Measurements from ENCODE around the gene TIE1. TPM values are rescaled to one million over a fixed set of nuclear protein-coding genes. Genes with fewer than 3 reads are reported as not detected.
A peak's percentile ranks its signal among the peaks of the same experiment; 100 is the strongest.

The TIE1 gene
- total and polyA plus RNA-seq, 9 donors, result 6.4 to 29.3 (median 11.5) TPM

- TF ChIP-seq POLR2A (IDR thresholded peaks at IDR 0.05) (no peak), CTCF (IDR thresholded peaks at IDR 0.05) (no peak), EP300 (IDR thresholded peaks at IDR 0.05) (no peak)
- 5 to 9% (median 5%) methylated on average over 29 of the region's 29 CpGs for WGBS, 3 donors
- DNase-seq, result peak in 4 of 5 donors; percentile 16 to 49 (median 39)
- Histone ChIP-seq H3K27ac (no peak overlapping the region), H3K9me3 (no peaks in the 10 kb centered on the region), H3K4me3 (no peak overlapping the region), H3K27me3 (no peaks in the 10 kb centered on the region), H3K36me3 (no peaks in the 10 kb centered on the region), H3K4me1 (ENCODE audit: insufficient read depth) (peaks cover 3% of the 10 kb centered on the region)
- intact Hi-C loops (cut with DNase I), result no loop called here
Measured at GRCh38 chr1:43270421-43271095, 30.2 kb upstream of the TIE1 start.

- peak in 2 of 5 donors; percentile 5 to 13 for DNase-seq
- H3K4me1 ChIP-seq (ENCODE audit: insufficient read depth), result peaks cover 3% of the 10 kb centered on the region
- no peak overlapping the region for H3K27ac ChIP-seq
- no peak overlapping the region for H3K4me3 ChIP-seq
- H3K36me3 ChIP-seq, result no peaks in the 10 kb centered on the region
- TF ChIP-seq CTCF (IDR thresholded peaks at IDR 0.05) (no peak), POLR2A (IDR thresholded peaks at IDR 0.05) (no peak), EP300 (IDR thresholded peaks at IDR 0.05) (no peak)
- intact Hi-C loops (cut with DNase I), result no loop called here
- no peaks in the 10 kb centered on the region for H3K9me3 ChIP-seq
- WGBS, 3 donors, result 64 to 68% (median 67%) methylated on average over 12 of the region's 12 CpGs
- no peaks in the 10 kb centered on the region for H3K27me3 ChIP-seq
Measured at GRCh38 chr1:43271186-43272118, 29.3 kb upstream of the TIE1 start.

GRCh38 chr1:43272161-43272560 lies 28.6 kb upstream of the TIE1 start:
- no peak overlapping the region for H3K27ac ChIP-seq
- no peak for TF ChIP-seq EP300 (IDR thresholded peaks at IDR 0.05)
- TF ChIP-seq CTCF (IDR thresholded peaks at IDR 0.05), result no peak
- no peak for TF ChIP-seq POLR2A (IDR thresholded peaks at IDR 0.05)
- peaks cover 3% of the 10 kb centered on the region for H3K4me1 ChIP-seq (ENCODE audit: insufficient read depth)
- DNase-seq, result peak in 2 of 5 donors; percentile 1 to 25
- intact Hi-C loops (cut with DNase I), result no loop called here
- no peaks in the 10 kb centered on the region for H3K9me3 ChIP-seq
- H3K36me3 ChIP-seq, result no peaks in the 10 kb centered on the region
- 67 to 72% (median 70%) methylated on average over 9 of the region's 9 CpGs for WGBS, 3 donors
- H3K27me3 ChIP-seq, result no peaks in the 10 kb centered on the region
- no peak overlapping the region for H3K4me3 ChIP-seq

DNA sequence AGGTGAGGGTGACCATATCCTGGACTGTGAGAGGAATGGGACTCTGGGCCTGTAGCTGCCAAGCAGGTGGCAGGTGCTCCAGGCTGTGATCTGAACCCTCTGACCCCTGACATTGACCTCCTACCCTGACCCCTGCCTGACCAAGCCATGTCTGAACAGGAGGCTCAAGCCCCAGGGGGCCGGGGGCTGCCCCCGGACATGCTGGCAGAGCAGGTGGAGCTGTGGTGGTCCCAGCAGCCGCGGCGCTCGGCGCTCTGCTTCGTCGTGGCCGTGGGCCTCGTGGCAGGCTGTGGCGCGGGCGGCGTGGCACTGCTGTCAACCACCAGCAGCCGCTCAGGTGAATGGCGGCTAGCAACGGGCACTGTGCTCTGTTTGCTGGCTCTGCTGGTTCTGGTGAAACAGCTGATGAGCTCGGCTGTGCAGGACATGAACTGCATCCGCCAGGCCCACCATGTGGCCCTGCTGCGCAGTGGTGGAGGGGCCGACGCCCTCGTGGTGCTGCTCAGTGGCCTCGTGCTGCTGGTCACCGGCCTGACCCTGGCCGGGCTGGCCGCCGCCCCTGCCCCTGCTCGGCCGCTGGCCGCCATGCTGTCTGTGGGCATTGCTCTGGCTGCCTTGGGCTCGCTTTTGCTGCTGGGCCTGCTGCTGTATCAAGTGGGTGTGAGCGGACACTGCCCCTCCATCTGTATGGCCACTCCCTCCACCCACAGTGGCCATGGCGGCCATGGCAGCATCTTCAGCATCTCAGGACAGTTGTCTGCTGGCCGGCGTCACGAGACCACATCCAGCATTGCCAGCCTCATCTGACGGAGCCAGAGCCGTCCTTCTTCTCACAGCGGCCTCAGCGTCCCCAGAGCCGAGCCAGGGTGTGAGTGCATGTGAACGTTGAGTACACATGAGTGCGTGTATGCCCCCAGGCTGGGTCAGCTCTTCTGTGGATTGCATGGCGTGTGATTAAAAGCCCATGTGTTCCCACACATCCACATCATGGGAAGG lies 27.9 kb upstream of the TIE1 start:
- H3K9me3 ChIP-seq, result no peaks in the 10 kb centered on the region
- TF ChIP-seq POLR2A (IDR thresholded peaks at IDR 0.05) (no peak), CTCF (IDR thresholded peaks at IDR 0.05) (no peak), EP300 (IDR thresholded peaks at IDR 0.05) (no peak)
- H3K27me3 ChIP-seq, result no peaks in the 10 kb centered on the region
- peak in 2 of 5 donors; percentile 10 to 30 for DNase-seq
- H3K27ac ChIP-seq, result no peak overlapping the region
- no peak overlapping the region for H3K4me3 ChIP-seq
- WGBS, 3 donors, result 96 to 97% (median 97%) methylated on average over 45 to 46 of the region's 46 CpGs
- peaks cover 3% of the 10 kb centered on the region for H3K4me1 ChIP-seq (ENCODE audit: insufficient read depth)
- intact Hi-C loops (cut with DNase I), result no loop called here
- H3K36me3 ChIP-seq, result no peaks in the 10 kb centered on the region

Measured in ovary (tissue), 9 donors.